ENCODE data around the gene ARAP1. TPM values are rescaled to one million over a fixed set of nuclear protein-coding genes. Genes with fewer than 3 reads are reported as not detected.

Gene ARAP1
- total and polyA plus RNA-seq, 2 of the 8 experiments (the other 6 are each of a cell fraction or from before 2014, with no cell fraction given): 25.7 to 61.6 TPM

DNA sequence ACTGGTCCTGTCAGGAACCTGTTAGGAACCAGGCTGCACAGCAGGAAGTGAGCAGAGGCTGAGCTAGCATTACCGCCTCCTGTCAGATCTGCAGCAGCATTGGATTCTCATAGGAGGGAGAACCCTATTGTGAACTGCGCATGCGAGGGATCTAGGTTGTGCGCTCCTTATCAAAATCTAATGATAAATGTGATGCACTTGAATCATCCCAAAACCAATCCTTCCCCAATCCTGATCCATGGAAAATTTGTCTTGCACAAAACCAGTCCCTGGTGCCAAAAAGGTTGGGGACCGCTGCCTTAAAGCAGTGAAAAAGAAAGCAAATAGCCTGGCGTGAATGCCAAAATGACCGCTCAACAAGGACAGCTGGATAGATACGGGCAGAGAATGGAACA lies 1.9 kb upstream of the ARAP1 start:
- Histone ChIP-seq H3K4me3 (ENCODE audit: extremely low read depth in 1 of 4, insufficient read depth in 2 of 4, low read depth in 3 of 4, low read length in 4 of 4) (no peak overlapping the region), H3K56ac (replicated peaks; ENCODE audit: insufficient read length, low read depth, low read length) (no peak overlapping the region), H2BK5ac (ENCODE audit: low read depth, low read length) (no peak overlapping the region), H3K9ac (replicated peaks in 1 of 4; ENCODE audit: extremely low read depth in 1 of 4, low read depth in 3 of 4, low read length in 3 of 4) (no peak overlapping the region), H2AFZ (ENCODE audit: low read length) (no peak overlapping the region), H4K20me1 (replicated peaks in 1 of 2; ENCODE audit: control insufficient read depth in 1 of 2, insufficient read depth in 2 of 2, low read length in 2 of 2) (peaks cover 2% of the 10 kb centered on the region in 2 experiments), H3K23ac (ENCODE audit: insufficient read length) (no peak overlapping the region), H2BK20ac (ENCODE audit: low read length) (no peak overlapping the region), H3K18ac (ENCODE audit: extremely low read depth, low read length) (no peak overlapping the region; the same call in 1 of the 2 replicates), H3K4ac (replicated peaks; ENCODE audit: insufficient read length, low read depth, low read length) (no peak overlapping the region), H3K79me2 (ENCODE audit: control insufficient read depth in 1 of 2, insufficient read depth in 2 of 2, low read length in 2 of 2) (peaks cover 0 to 21% of the 10 kb centered on the region in 2 experiments; a peak in 2 of 4 replicates), H2AK5ac (ENCODE audit: low read depth, low read length) (no peak overlapping the region; the same call in 1 of the 2 replicates), H4K91ac (replicated peaks; ENCODE audit: insufficient read length, low read length) (no peak overlapping the region), H3K4me2 (ENCODE audit: insufficient read depth in 1 of 2, low read depth in 2 of 2, low read length in 2 of 2) (peak overlapping the region; percentile 35 to 40; a peak in 3 of 4 replicates), H4K5ac (ENCODE audit: insufficient read length, low read depth, low read length) (no peak overlapping the region), H3K9me3 (ENCODE audit: insufficient read depth in 2 of 2, low read depth in 1 of 2, low read length in 1 of 2) (no peaks in the 10 kb centered on the region), H4K8ac (ENCODE audit: extremely low read depth, insufficient read depth, low read length) (no peak overlapping the region), H2BK12ac (ENCODE audit: low read depth, low read length) (peak overlapping the region; percentile 30; the same call in 1 of the 2 replicates), H3K36me3 (ENCODE audit: control insufficient read depth in 2 of 4, insufficient read depth in 4 of 4, low read length in 3 of 4) (no peaks in the 10 kb centered on the region), H3K23me2 (ENCODE audit: low read depth, low read length) (peaks cover 16% of the 10 kb centered on the region; the same call in 1 of the 2 replicates), H2BK15ac (ENCODE audit: low read length) (peak overlapping the region; percentile 95; the same call in 1 of the 2 replicates), H2BK120ac (replicated peaks; ENCODE audit: low read depth, low read length) (no peak overlapping the region), H3K27me3 (replicated peaks in 1 of 4; ENCODE audit: control insufficient read depth in 3 of 4, extremely low read depth in 1 of 4, insufficient read depth in 3 of 4, low read length in 3 of 4) (peaks cover 0 to 10% (median 5%) of the 10 kb centered on the region in 4 experiments; a peak in 3 of 7 replicates), H3K27ac (ENCODE audit: low read depth, low read length) (no peak overlapping the region), H3K14ac (ENCODE audit: insufficient read length) (no peak overlapping the region), H3K79me1 (ENCODE audit: low read depth, low read length) (peaks cover 8% of the 10 kb centered on the region), H3K4me1 (replicated peaks in 1 of 4; ENCODE audit: control insufficient read depth in 3 of 4, insufficient read depth in 4 of 4, low read length in 3 of 4) (peaks cover 0 to 18% (median 12%) of the 10 kb centered on the region in 4 experiments; a peak in 6 of 7 replicates)
- FAIRE-seq (no peak), DNase-seq (ENCODE audit: low read depth in 1 of 2, low spot score in 2 of 2) (no peak)
- CTCF ChIA-PET (ENCODE audit: partially characterized antibody): interaction anchor here (0.6 to 2.2 kb wide), 4 partner anchors 11 to 59 kb away, joined by 3 to 7 read pairs (median 4); no protein-coding TSS in a partner anchor
- POLR2A ChIA-PET (ENCODE audit: partially characterized antibody): interaction anchor here (1.2 kb wide), 1 partner anchor 25 kb away, joined by 4 read pairs; no protein-coding TSS in a partner anchor
- 89% methylated on average over 8 of the region's 8 CpGs; no CpG with 5 or more reads in 1 of the 2 experiments for WGBS, 2 experiments (ENCODE audit: extremely low coverage in 1 of 2, insufficient coverage in 1 of 2, insufficient read length in 1 of 2, insufficient replicate concordance in 2 of 2, low coverage in 1 of 2, low lambda C conversion rate in 2 of 2, missing lambda C conversion rate in 1 of 2)
- TF ChIP-seq TAF7 (optimal IDR thresholded peaks at IDR 0.05; ENCODE audit: borderline replicate concordance, low read depth, low read length) (no peak), JUND (IDR thresholded peaks at IDR 0.05; ENCODE audit: low read length) (no peak), SP2 (IDR thresholded peaks at IDR 0.05; ENCODE audit: low read length) (no peak), SIN3A (conservative IDR thresholded peaks at IDR 0.05 in 1 of 2, IDR thresholded peaks at IDR 0.05 in 1 of 2; ENCODE audit: low read depth in 1 of 2, low read length in 2 of 2) (no peak)

Measured in H1 (cell line).